GM23248 (cell line): ENCODE data around the gene BCAP31.

Source experiments
- EZH2 ChIP-seq: fragments of 200-600 bp; sonication (generic); IDR thresholded peaks from 2 replicates; pipeline ENCODE4 v1.6.1; 2018; ENCODE audit warnings: antibody characterized with exemption, mild to moderate bottlenecking; ENCODE audit not compliant: insufficient read depth, poor library complexity, severe bottlenecking
- EZH2phosphoT487 ChIP-seq: fragments of 200-600 bp; sonication (generic); IDR thresholded peaks from 2 replicates; pipeline ENCODE4 v1.6.1; 2018; ENCODE audit warnings: antibody characterized with exemption, moderate library complexity, mild to moderate bottlenecking, low read depth; ENCODE audit not compliant: insufficient read depth

GRCh38 chrX:153727123-153727931 lies 3.1 kb upstream of the BCAP31 start:
- TF ChIP-seq EZH2phosphoT487 (no peak), EZH2 (no peak)
